SK-N-SH (cell line): ENCODE data around the gene PHF1.

Source experiments
- CTCF ChIP-seq: fragments of 200-600 bp; sonication (generic); IDR thresholded peaks from 2 replicates; pipeline ENCODE4 v1.6.1; 2017; ENCODE audit warnings: antibody characterized with exemption, mild to moderate bottlenecking, moderate library complexity
- EP300 ChIP-seq, 2 experiments: IDR thresholded peaks; 2 replicates each; pipeline versions ENCODE4 v1.4.0 to v1.6.1; 2012; ENCODE audit warnings: borderline replicate concordance in 1 of 2, low read depth in 1 of 2, low read length in 1 of 2
- SIN3A ChIP-seq: IDR thresholded peaks from 2 replicates; pipeline ENCODE4 v1.6.1; 2012; ENCODE audit warnings: low read depth, mild to moderate bottlenecking, low read length, moderate library complexity, borderline replicate concordance

GRCh38 chr6:33416386-33417127 lies 5.7 kb downstream of the PHF1 start:
- TF ChIP-seq CTCF (no peak), SIN3A (no peak), EP300 (IDR thresholded peaks at IDR 0.05; ENCODE audit: borderline replicate concordance in 1 of 2, low read depth in 1 of 2, low read length in 1 of 2) (no peak)
